ENCODE measurements around the gene ZDHHC7. TPM values are rescaled to one million over a fixed set of nuclear protein-coding genes. Genes with fewer than 3 reads are reported as not detected.
"Not testable (repeated sequence)": the region's sequence is repeated elsewhere in the genome, so short reads cannot be mapped to it uniquely, and the experiment has no call there.

Gene ZDHHC7
- total RNA-seq, 1 experiment from 2014 or later = 59.7 TPM

DNA sequence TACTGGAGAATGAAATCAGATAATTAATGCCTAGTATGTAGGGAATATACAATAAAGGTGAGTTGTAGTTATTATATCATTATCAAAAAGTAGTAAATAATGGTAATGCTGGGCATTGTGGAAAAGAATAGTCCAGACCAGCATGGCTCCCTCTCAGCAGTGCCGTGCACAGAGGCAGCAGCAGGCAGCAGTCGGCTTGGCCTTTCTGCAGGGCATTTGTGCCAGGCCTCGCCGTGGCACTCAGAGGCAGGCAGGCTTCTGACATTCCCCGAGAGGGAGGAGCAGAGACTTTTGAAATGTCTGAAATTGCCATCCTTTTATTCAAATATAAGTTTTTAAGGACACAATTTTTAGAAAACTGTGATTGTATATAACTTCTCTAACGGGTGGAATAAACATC, 31.3 kb upstream of the ZDHHC7 start:
- no peak for DNase-seq (ENCODE audit: low spot score)

GRCh38 chr16:85042167-85042526, 30.8 kb upstream of the ZDHHC7 start:
- DNase-seq (ENCODE audit: low spot score) = no peak

DNA sequence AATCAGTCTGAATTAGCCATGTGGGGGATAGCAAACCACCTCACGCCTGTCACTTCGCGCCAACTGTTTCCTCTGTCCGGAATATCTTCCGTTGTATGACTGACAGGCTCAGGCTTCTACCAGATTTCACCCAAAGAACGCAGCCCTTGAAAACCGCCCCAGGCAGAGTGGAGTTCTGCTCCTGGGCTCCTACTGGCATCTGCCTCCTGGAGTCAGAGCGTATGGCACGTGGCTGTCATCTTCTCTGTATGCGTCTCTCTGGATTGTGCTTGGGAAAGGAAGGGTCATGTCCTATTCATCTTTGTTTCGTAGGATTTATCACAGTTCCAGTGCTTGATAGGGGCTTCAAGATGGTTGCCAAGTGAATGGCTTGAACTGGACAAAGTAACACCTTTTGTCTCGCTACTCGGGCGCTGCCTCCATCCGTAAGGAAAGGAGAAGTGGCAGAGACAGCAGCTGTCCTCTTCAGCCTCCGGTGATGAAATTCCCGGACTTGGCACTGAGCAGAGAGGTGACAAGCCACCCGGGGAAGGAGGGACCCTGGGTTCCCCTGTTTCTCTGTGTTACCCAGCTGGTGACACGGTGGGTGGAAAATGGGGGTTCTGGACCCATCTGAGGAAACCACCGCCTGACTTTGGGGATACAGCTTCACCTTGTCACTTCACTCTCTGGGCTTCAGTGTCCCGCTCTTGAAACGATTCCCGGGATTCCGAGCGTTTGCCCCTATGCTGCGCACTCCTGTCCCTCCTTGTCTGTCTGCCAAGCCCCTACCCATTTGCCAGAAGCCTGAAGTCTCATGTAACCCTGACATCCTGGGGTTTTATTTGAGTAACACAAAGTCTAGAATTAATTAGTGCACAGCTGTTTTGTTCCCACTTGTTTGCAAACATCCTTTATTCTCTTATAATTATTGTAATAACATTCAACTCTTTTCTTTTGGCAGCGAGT, 30.2 kb upstream of the ZDHHC7 start:
- DNase-seq (ENCODE audit: low spot score) = no peak

- no peak for DNase-seq (ENCODE audit: low spot score)
Observed at GRCh38 chr16:85040685-85041084, 29.4 kb upstream of the ZDHHC7 start.

GRCh38 chr16:85037721-85038120, 26.4 kb upstream of the ZDHHC7 start:
- no peak for DNase-seq (ENCODE audit: low spot score)

GRCh38 chr16:85037050-85037410, 25.7 kb upstream of the ZDHHC7 start:
- DNase-seq (ENCODE audit: low spot score) = peak; percentile 92

- no peak for DNase-seq (ENCODE audit: low spot score)
Observed at GRCh38 chr16:85036236-85037049, 25.1 kb upstream of the ZDHHC7 start.

- DNase-seq (ENCODE audit: low spot score) = no peak
Observed at GRCh38 chr16:85034591-85035433, 23.5 kb upstream of the ZDHHC7 start.

DNA sequence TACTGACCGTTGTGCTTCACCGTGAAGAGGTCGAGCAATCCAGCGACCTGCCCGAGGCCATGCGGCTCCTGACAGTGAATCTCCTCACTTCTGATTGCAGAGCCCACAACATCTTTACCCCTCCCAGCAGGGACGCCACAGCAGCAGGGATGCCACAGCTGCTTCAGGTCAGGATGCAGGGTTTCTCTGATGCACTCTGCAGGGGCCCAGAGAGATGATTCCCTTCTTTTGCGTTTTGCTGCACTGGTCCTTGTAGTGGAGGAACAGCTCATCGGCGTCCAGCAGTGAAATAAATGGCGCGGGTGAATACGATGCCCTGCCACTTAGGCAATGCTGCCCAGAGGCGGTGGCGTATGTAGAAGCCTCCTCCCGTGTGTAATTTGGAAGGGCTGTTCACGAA, 21.8 kb upstream of the ZDHHC7 start:
- no peak for DNase-seq (ENCODE audit: low spot score)

GRCh38 chr16:85032187-85032586, 20.9 kb upstream of the ZDHHC7 start:
- not testable (repeated sequence) for DNase-seq (ENCODE audit: low spot score)

DNA sequence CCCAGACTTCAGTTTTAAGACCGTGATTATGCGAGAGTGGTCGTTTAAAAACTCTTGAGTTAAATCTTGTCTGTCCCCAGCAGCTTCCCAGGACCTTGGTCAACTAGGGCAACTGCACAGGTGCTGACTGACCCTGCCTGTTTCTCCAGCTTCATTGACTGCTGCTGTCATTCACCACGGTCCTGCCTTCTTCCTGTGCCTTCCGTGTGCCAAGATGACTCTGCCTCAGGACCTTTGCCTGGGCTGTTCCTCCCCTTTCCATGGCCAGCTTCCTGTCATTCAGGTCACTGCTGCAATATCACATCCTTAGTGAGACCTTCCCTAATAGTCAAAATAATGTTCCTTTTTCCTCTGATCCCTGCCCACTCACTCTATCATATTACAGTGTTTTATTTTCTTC, 20.1 kb upstream of the ZDHHC7 start:
- DNase-seq (ENCODE audit: low spot score) = no peak

DNA sequence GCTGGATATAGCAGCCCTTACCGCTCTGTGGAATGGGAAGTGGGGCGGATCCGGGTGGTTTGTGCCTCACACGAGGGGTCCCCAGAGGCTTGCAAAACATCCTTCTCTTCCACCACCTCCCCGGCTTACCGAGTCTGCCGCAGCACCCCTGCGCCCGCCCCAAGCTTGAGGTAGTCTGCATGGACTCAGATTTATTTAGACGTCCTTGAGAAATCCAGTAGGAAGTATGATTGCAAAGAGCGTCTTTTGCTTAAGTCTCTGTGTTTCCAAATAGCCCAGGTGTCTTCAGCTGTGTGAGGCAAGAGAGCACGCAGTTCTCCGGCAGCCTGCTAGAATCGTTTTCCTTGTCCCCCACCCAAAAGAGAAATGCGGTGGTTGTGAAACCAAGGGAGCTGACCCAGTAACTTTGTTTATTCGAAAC, 18.7 kb upstream of the ZDHHC7 start:
- no peak for DNase-seq (ENCODE audit: low spot score)

DNA sequence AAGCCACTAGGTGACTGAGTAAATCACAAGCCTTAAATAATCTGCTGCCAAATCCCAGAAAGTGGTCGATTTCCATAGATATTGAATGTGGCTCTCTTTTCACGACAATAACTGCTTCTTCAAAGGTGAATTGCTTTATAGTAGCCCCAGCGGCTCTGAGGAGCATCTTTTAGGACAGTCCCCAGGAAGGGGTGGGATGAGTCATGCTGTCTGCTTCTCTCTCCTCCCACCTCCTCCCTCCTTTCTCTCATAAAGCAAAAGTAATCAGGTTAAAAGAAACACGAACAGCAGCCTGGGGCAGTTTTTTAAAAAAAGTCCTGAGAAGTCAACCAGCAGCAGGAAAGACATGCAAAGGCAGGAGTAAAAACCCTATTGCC, 18.1 kb upstream of the ZDHHC7 start:
- peak; percentile 77 for DNase-seq (ENCODE audit: low spot score)

DNA sequence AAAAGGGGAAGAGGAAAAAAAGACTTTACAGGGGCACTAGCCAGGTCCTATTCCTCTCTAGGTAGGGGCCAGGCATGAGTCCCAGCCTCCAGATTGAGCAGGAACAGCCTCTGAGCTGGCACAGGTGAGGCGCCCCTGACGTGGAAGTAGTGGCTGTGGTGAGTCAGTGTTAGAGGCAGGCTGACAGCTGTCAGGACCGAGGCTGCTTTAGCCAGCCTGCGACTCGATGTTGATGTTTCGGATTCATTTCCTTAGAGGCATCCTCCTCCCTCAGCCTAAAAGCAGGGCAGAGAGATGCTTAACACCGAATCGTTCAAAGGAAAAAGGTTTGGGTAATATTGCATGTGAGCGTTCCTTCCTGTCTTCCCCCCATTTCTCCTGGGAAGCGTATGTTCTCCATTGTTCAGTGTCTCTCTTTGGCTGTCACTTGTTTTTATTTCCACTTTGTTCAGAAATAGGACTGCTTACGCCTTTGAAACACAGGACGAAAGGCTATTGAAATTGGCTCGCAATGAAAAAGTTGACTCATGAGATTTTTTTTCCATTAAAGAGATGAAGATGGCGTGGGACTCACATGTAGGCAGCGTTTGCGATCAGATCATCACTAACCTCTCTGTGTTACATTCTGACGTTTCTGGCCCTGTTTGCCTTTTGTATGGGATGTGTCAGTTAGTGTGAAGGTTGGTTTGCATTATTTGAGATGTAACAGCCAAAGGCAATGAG, 17.5 kb upstream of the ZDHHC7 start:
- DNase-seq (ENCODE audit: low spot score) = peak; percentile 42

DNA sequence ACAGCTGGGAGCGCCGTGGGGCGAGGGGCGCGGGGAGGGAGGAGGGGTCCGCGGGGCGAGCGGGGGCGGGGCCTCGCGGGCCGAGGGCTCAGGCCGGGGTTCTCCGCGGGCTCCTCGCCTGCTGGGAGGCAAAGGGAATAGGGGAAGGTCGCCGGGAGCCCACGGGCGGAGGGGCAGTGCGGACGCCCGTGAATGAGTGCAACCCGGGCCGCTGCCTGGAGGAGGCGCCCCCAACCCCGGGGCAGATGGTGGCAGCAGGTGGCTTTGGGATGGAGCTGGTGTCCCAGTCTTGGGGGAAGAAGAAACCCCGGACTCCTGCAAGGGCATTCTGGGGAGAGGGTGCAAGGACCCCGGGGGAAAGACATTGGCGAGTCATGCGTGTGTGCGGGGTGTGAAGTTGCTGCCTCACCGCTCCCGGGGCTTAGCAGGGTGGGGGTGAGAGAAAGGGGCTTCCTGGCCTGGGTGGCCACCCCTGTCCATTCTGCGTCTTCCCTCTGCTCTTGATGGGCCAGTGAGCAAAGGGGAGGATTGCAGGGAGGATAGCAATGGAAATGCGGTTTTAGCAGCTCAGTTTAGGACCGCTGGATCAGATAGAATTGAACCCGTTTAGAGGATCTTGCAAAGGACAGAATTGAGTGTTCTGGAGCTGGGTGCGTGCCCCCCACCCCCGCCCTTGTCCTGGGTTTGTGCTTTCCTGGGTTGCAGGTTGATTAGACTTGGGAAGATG, 16.8 kb upstream of the ZDHHC7 start:
- no peak for DNase-seq (ENCODE audit: low spot score)

GRCh38 chr16:85027349-85027957, 16.1 kb upstream of the ZDHHC7 start, which contains the start of gene KIAA0513:
Gene KIAA0513, plus strand, starts transcription at chr16:85027795. Its CDS starts 39,277 bp downstream, at chr16:85067072.
- DNase-seq (ENCODE audit: low spot score) = peak; percentile 79

GRCh38 chr16:85026703-85027102, 15.4 kb upstream of the ZDHHC7 start:
- no peak for DNase-seq (ENCODE audit: low spot score)

DNA sequence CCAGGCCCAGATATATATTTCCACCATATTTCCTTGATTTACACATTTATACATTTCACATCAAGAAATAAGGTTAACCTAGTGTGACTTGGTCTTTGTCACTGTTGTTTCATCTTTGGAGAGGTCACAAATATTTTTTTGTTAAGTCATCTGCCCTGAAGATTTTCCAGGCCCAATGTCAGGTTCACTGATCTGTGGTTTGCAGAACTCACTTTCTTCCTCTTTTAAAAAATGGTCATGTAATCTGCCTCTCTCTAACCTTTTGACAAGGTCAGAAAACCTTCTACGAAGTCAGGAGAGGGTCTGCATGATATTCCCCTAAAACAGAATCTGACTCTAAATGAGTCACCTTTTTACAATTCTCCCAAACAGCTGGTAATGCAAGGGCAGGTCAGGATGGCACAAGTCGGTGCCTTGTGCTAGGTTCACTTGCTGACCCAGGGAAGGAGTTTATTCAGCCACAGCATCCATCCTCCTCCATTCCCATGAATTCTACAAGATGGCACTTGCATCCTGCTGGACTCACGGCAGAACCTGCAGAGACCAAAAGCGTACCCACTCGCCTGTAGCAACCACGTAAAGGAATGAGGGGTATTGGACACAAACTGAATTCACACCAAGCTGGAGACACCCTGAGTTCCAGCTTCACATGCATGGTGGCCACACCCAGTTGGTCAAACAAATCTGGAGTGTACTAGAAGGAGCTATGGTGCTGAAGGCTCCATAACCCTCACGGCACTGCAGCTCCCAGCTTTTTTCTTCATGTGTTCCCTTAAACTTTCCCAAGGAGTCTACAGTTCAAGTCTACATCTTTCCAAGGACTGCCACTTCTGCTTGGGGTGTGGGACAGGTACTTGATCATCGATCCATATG, 14.7 kb upstream of the ZDHHC7 start:
- no peak for DNase-seq (ENCODE audit: low spot score)

DNA sequence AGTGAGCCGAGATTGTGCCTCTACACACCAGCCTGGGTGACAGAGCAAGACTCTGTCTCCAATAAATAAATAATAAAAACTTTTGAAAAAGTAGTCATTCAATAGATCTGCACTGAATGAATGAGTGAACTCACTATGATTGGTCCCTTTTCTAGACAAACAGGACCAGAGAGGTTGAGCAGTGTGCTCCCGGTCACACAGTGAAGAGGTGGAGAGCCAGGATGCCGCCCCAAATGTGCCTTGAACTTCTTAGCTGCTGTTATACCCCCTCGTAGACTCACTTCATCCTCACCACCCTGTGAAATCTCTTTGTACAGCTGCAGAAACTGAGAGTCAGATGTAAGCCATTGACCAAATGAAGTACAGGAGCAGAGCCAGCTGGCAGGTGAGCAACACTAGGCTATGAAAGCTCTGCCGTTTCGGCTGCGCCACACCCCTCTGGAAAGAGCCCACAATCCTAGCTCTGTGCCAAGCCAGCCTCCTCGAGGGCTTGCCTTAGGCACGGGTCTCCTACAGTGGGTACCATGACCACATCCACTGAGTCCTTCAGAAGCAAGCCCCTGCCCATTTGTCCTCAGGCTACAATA, 8.4 kb upstream of the ZDHHC7 start:
- DNase-seq (ENCODE audit: low spot score) = no peak

Data from A172 (cell line).